GM18951 (cell line): ENCODE measurements around the gene CDKL1.

ENCODE experiments used
- POLR2A ChIP-seq: IDR thresholded peaks from 4 replicates; pipeline ENCODE4 v1.6.1; 2011; ENCODE audit warnings: mild to moderate bottlenecking; ENCODE audit not compliant: insufficient read length, insufficient read depth; ENCODE audit errors: extremely low read depth
- in situ Hi-C: fragments of 300-500 bp; cut with MboI; formaldehyde crosslinking; loops from one replicate; pipeline ENCODE4 v1.12.0; 2022; ENCODE audit warnings: low sequenced_read_pairs, mixed read lengths, inconsistent platforms; ENCODE audit not compliant: unreplicated experiment

The CDKL1 gene

DNA sequence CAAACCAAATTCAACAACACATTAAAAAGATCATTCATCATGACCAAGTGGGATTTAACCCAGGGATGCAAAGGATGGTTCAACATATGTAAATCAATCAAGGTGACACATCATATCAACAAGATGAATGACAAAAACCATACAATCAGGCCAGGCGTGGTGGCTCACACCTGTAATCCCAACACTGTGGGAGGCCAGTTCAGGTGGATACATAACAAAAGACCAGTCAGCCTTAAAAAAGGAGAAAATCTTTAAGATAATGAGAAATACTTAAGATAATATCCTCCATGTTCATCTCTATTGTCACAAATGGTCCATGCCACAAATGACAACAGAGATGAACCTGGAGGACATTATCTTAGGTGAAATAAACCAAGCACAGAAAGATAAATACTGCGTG is 97.1 kb downstream of the CDKL1 start:
- in situ Hi-C loops, result no loop called here
- TF ChIP-seq POLR2A, result no peak

DNA sequence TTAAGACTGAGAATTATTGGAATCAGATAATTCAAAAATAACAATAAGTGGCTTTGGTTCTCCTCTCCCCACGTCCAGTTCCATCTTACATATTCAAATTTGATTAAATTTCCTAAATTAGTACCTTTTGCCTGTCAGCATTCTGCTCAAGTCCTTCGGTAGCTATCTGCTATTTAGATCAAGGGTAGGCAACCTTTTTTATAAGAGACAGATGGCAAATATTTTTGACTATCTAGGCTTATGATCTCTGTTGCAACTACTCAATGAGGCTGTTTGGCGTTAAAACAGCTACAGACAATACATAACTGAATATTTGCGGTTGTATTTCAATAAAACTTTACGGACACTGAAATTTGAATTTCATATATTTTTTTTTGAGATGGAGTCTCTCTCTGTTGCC is 106.4 kb downstream of the CDKL1 start:
- TF ChIP-seq POLR2A, result no peak
- in situ Hi-C loops, result no loop called here

DNA sequence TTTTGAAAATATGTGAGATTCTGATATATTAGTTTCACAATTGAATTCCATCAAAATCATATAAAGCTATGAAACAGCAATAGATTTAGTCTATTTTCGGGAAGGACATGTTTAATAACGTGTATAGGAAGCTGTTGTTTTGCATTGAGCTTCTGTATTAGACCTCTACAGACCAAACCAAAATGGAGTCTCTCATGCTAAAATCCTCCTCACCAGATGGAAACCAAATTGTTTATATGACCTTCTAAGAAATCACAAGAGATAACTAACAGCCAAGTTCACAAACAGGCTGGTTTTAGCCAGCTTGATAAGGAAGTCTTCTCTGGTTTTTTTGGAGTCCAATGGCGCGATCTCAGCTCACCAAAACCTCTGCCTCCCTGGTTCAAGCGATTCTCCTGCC is 108.5 kb downstream of the CDKL1 start:
- no peak for TF ChIP-seq POLR2A
- in situ Hi-C loops, result no loop called here

DNA sequence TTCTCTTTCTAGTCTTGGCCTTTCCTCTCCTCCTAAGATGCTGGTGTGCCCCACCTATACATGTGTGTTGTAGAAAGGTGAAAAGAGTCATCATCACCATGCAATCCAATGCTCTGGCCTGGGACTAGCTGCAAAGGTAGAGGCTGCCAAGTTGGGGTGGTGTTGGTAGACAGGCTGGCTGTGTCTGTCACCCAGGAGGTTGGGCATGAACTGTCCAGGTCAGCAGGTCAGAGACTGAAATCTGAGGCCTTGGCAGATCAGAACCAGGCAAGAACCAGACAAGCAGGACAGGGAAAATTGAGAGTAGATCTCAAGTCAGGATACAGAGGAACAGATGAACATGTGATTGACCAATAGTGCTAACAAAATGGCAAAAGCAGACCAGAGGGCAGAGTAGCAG is 110.8 kb downstream of the CDKL1 start:
- TF ChIP-seq POLR2A, result no peak
- in situ Hi-C loops, result no loop called here
